Progenitor cell of endocrine pancreas (in vitro differentiated cells): ENCODE results near the gene STRN. TPM values are rescaled to one million over a fixed set of nuclear protein-coding genes. Genes with fewer than 3 reads are reported as not detected.

Experiments used
- DNase-seq: peaks from one replicate; pipeline ENCODE4 v3.0.0; 2021; ENCODE audit warnings: low spot score; ENCODE audit not compliant: unreplicated experiment
- H3K27ac Mint-ChIP-seq: 2 replicates; pipeline ENCODE4 v1.8.0; 2021; ENCODE audit warnings: mild to moderate bottlenecking, moderate library complexity, mixed read lengths
- H3K27me3 Mint-ChIP-seq: 2 replicates; pipeline ENCODE4 v1.8.0; 2021; ENCODE audit warnings: mixed read lengths
- H3K36me3 Mint-ChIP-seq: 2 replicates; pipeline ENCODE4 v1.8.0; 2022; ENCODE audit warnings: mixed read lengths; ENCODE audit not compliant: insufficient read depth
- H3K4me1 Mint-ChIP-seq: 2 replicates; pipeline ENCODE4 v1.8.0; 2021; ENCODE audit warnings: low read depth, mixed read lengths
- H3K4me3 Mint-ChIP-seq: 2 replicates; pipeline ENCODE4 v1.8.0; 2021; ENCODE audit warnings: low read depth, mild to moderate bottlenecking, moderate library complexity, mixed read lengths
- H3K9me3 Mint-ChIP-seq: 2 replicates; pipeline ENCODE4 v1.8.0; 2021; ENCODE audit warnings: low read depth, mixed read lengths
- CTCF ChIP-seq: fragments of 200-600 bp; sonication (generic); IDR thresholded peaks from one replicate; pipeline ENCODE4 v1.5.0; 2021; ENCODE audit warnings: antibody characterized with exemption, mild to moderate bottlenecking; ENCODE audit not compliant: unreplicated experiment
- total RNA-seq: library from RNA; stranded (reverse); gene quantifications from 2 replicates; pipeline ENCODE4 v1.2.1, GENCODE V29; 2021

Gene STRN
- total RNA-seq, 1 donor from 2014 or later: 19.9 TPM

DNA sequence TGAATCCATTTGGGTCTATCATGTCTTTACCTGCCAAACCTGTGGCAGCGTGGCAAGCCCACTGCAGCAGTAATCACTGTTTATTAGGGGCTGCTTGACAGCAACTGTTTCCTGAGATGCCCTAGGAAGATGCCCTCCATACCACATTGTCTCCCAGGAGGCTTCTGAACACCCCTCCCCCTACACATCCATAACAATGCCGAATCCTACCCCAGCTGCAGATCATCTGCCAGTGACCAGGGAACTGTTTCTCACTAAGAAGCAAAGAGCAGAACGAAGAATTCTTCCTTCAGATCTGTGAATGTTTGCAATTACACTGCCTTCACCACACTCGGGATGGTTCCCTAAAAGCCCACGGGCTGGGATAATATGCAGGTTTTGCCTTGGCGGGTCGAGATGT lies 142.1 kb downstream of the STRN start:
- no peak overlapping the region for H3K27ac Mint-ChIP-seq
- peaks cover 11% of the 10 kb centered on the region for H3K4me1 Mint-ChIP-seq
- no peaks in the 10 kb centered on the region for H3K9me3 Mint-ChIP-seq
- no peak for TF ChIP-seq CTCF
- no peak overlapping the region for H3K4me3 Mint-ChIP-seq
- H3K27me3 Mint-ChIP-seq: no peaks in the 10 kb centered on the region
- no peaks in the 10 kb centered on the region for H3K36me3 Mint-ChIP-seq
- no peak for DNase-seq

GRCh38 chr2:36823862-36824261 lies 142.5 kb downstream of the STRN start:
- Mint-ChIP-seq H3K27ac (no peak overlapping the region), H3K4me3 (no peak overlapping the region), H3K4me1 (peaks cover 11% of the 10 kb centered on the region), H3K9me3 (no peaks in the 10 kb centered on the region), H3K27me3 (no peaks in the 10 kb centered on the region), H3K36me3 (no peaks in the 10 kb centered on the region)
- no peak for DNase-seq
- no peak for TF ChIP-seq CTCF

DNA sequence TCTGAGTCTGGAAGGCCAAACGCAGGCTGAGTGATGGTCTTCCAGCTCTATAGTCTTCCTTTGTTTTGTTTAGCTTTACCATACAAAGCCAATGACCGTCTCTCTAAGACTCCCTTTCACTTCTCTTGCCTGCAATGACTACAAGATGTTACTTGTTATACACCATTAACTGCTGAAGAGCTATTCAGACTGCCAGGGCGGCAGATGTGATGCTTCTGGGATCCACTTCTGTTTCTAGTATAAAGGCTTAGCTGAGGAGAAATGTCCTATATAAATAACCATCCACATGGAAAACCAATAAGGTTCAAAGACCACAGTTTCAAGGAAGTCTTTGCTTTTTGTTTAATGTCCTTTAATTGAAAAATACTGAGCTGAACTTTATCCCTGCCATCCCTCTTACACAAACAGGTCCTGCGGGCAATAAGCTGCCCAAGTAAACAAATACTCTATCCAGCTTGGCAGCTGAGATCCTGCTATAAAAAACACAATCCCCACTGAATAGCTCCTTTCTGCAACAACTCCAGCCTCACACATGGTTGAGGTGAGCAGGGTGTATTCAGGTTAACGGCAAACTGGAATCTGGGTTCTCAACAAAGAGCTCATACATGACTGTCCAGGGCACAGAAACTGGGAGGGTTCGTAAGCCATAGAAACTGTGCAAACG lies 145.3 kb downstream of the STRN start:
- no peak for DNase-seq
- no peak overlapping the region for H3K4me3 Mint-ChIP-seq
- H3K9me3 Mint-ChIP-seq: no peaks in the 10 kb centered on the region
- H3K4me1 Mint-ChIP-seq: peaks cover 11% of the 10 kb centered on the region
- H3K27me3 Mint-ChIP-seq: peaks cover 3% of the 10 kb centered on the region
- TF ChIP-seq CTCF: no peak
- H3K27ac Mint-ChIP-seq: peak overlapping the region; percentile 18
- H3K36me3 Mint-ChIP-seq: no peaks in the 10 kb centered on the region

DNA sequence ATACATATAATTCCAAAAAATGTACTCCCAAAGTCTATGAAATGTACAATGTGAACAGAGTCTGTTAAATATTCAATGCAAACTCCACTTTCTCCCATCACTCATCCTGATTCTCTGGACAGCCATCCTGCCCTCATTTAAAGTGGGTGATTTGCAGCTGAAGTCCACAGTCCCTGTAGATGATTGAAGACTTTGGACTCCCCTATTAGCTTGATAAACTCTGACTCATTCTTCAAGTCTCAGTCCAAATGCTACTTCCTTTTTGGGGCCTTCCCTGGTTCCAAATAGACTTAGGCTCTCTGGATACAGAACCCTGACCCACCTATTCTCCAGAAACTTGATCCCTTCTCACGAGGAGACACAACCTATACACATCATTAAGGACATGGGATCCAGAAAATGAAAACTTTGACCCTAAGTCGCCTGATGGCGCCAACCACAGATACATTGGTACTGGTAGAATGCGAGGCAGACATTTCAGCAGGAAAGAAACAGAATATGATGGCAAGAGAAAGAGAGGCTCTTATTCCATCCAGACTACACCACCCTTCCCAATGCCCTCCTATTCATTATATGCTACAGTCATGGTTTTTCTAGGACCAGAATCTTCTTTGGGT lies 147.1 kb downstream of the STRN start:
- TF ChIP-seq CTCF: no peak
- Mint-ChIP-seq H3K4me1 (peaks cover 11% of the 10 kb centered on the region), H3K4me3 (no peak overlapping the region), H3K27ac (no peak overlapping the region), H3K9me3 (no peaks in the 10 kb centered on the region), H3K36me3 (no peaks in the 10 kb centered on the region), H3K27me3 (peaks cover 3% of the 10 kb centered on the region)
- no peak for DNase-seq

GRCh38 chr2:36818542-36818941 lies 147.8 kb downstream of the STRN start:
- no peak for DNase-seq
- H3K4me1 Mint-ChIP-seq: peaks cover 11% of the 10 kb centered on the region
- TF ChIP-seq CTCF: no peak
- H3K27me3 Mint-ChIP-seq: peaks cover 3% of the 10 kb centered on the region
- no peaks in the 10 kb centered on the region for H3K36me3 Mint-ChIP-seq
- no peak overlapping the region for H3K4me3 Mint-ChIP-seq
- H3K9me3 Mint-ChIP-seq: no peaks in the 10 kb centered on the region
- H3K27ac Mint-ChIP-seq: no peak overlapping the region
